ENCODE measurements around the gene HAUS6.
"Not testable (repeated sequence)": the region's sequence is repeated elsewhere in the genome, so short reads cannot be mapped to it uniquely, and the experiment has no call there.

Gene HAUS6

GRCh38 chr9:19030899-19031298 lies 71.8 kb downstream of the HAUS6 start:
- no peak for DNase-seq

GRCh38 chr9:19028835-19029451 lies 73.8 kb downstream of the HAUS6 start:
- DNase-seq: no peak

- no peak for DNase-seq
Measured at GRCh38 chr9:19027825-19028224, 74.9 kb downstream of the HAUS6 start.

- no peak for DNase-seq
Measured at GRCh38 chr9:19026375-19026774, 76.3 kb downstream of the HAUS6 start.

- DNase-seq: no peak
Measured at GRCh38 chr9:19023078-19023477, 79.6 kb downstream of the HAUS6 start.

GRCh38 chr9:19022206-19022605 lies 80.5 kb downstream of the HAUS6 start:
- no peak for DNase-seq

GRCh38 chr9:19021649-19022048 lies 81.1 kb downstream of the HAUS6 start:
- DNase-seq: not testable (repeated sequence)

GRCh38 chr9:19020886-19021455 lies 81.7 kb downstream of the HAUS6 start:
- no peak for DNase-seq

GRCh38 chr9:19018201-19018600 lies 84.5 kb downstream of the HAUS6 start:
- no peak for DNase-seq

GRCh38 chr9:19009391-19009965 lies 93.2 kb downstream of the HAUS6 start:
- no peak for DNase-seq
